HEK293 (cell line): ENCODE results near the gene HSP90AA1.

Experiments used
- BCL11A ChIP-seq: fragments of 450-650 bp; formaldehyde crosslinking; IDR thresholded peaks from 2 replicates; pipeline ENCODE4 v1.5.1; 2016; ENCODE audit warnings: low read depth, missing biosample characterization, missing genetic modification characterization
- ZBTB11 ChIP-seq: fragments of 450-650 bp; formaldehyde crosslinking; conservative IDR thresholded peaks from 2 replicates; pipeline ENCODE4 v1.5.1; 2016; ENCODE audit warnings: low read depth, missing biosample characterization, missing genetic modification characterization
- ZNF121 ChIP-seq: fragments of 450-650 bp; formaldehyde crosslinking; IDR thresholded peaks from 2 replicates; pipeline ENCODE4 v1.5.1; 2016; ENCODE audit warnings: missing biosample characterization, missing genetic modification characterization
- ZNF792 ChIP-seq: fragments of 450-650 bp; formaldehyde crosslinking; IDR thresholded peaks from 2 replicates; pipeline ENCODE4 v1.5.1; 2016; ENCODE audit warnings: missing biosample characterization, missing genetic modification characterization
- TF ChIP-seq, protein P1 (sequence below): fragments of 450-650 bp; formaldehyde crosslinking; IDR thresholded peaks from 2 replicates; pipeline ENCODE4 v1.5.1; 2016; ENCODE audit warnings: missing biosample characterization, missing genetic modification characterization
- TF ChIP-seq, protein P2 (sequence below): fragments of 450-650 bp; formaldehyde crosslinking; IDR thresholded peaks from 2 replicates; pipeline ENCODE4 v1.5.1; 2016; ENCODE audit warnings: missing biosample characterization, missing genetic modification characterization

- TF ChIP-seq ZNF792 (tag by site-specific recombination) (no peak), ZBTB11 (no peak), BCL11A (no peak), ZNF121 (tag by site-specific recombination) (no peak)
- TF ChIP-seq, protein P1, sequence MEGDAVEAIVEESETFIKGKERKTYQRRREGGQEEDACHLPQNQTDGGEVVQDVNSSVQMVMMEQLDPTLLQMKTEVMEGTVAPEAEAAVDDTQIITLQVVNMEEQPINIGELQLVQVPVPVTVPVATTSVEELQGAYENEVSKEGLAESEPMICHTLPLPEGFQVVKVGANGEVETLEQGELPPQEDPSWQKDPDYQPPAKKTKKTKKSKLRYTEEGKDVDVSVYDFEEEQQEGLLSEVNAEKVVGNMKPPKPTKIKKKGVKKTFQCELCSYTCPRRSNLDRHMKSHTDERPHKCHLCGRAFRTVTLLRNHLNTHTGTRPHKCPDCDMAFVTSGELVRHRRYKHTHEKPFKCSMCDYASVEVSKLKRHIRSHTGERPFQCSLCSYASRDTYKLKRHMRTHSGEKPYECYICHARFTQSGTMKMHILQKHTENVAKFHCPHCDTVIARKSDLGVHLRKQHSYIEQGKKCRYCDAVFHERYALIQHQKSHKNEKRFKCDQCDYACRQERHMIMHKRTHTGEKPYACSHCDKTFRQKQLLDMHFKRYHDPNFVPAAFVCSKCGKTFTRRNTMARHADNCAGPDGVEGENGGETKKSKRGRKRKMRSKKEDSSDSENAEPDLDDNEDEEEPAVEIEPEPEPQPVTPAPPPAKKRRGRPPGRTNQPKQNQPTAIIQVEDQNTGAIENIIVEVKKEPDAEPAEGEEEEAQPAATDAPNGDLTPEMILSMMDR, result no peak
- TF ChIP-seq, protein P2, sequence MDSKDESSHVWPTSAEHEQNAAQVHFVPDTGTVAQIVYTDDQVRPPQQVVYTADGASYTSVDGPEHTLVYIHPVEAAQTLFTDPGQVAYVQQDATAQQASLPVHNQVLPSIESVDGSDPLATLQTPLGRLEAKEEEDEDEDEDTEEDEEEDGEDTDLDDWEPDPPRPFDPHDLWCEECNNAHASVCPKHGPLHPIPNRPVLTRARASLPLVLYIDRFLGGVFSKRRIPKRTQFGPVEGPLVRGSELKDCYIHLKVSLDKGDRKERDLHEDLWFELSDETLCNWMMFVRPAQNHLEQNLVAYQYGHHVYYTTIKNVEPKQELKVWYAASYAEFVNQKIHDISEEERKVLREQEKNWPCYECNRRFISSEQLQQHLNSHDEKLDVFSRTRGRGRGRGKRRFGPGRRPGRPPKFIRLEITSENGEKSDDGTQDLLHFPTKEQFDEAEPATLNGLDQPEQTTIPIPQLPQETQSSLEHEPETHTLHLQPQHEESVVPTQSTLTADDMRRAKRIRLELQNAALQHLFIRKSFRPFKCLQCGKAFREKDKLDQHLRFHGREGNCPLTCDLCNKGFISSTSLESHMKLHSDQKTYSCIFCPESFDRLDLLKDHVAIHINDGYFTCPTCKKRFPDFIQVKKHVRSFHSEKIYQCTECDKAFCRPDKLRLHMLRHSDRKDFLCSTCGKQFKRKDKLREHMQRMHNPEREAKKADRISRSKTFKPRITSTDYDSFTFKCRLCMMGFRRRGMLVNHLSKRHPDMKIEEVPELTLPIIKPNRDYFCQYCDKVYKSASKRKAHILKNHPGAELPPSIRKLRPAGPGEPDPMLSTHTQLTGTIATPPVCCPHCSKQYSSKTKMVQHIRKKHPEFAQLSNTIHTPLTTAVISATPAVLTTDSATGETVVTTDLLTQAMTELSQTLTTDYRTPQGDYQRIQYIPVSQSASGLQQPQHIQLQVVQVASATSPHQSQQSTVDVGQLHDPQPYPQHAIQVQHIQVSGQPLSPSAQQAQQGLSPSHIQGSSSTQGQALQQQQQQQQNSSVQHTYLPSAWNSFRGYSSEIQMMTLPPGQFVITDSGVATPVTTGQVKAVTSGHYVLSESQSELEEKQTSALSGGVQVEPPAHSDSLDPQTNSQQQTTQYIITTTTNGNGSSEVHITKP, result no peak
These were observed 50.9 kb downstream of the HSP90AA1 start for GRCh38 chr14:102035914-102036313.
